HepG2 (cell line): ENCODE measurements around the gene TMEM74B. TPM values are rescaled to one million over a fixed set of nuclear protein-coding genes. Genes with fewer than 3 reads are reported as not detected.

Source experiments
- ATAC-seq: fragments of 200-7000 bp; cut with Tn5 transposase; 3 replicates; pipeline ENCODE4 v1.9.1; 2020; ENCODE audit warnings: mild to moderate bottlenecking, moderate library complexity
- BruUV-seq: library from RNA; stranded (reverse); fragments of 400-500 nt; replicated peaks from 2 replicates; lab custom pipeline; 2021; lab: Mats Ljungman, UMichigan
- CTCF ChIA-PET: fragments of 300-600 bp; formaldehyde crosslinking; extraction: SDS; loops from one replicate; lab custom pipeline; 2021; ENCODE audit warnings: low total read pairs, inconsistent platforms, low intra/inter-chr PET ratio; lab: Yijun Ruan, JAX
- POLR2A ChIA-PET: fragments of 350-600 bp; sonication (Branson Sonifier 250); formaldehyde crosslinking; loops from one replicate; lab custom pipeline; 2020; ENCODE audit warnings: antibody characterized with exemption, inconsistent platforms; lab: Yijun Ruan, JAX
- DNase-seq: peaks from one replicate; pipeline ENCODE4 v3.0.0-alpha.2; 2015; ENCODE audit warnings: low spot score
- FAIRE-seq: peaks from 3 replicates; lab custom pipeline; 2011; peaks lifted over from hg19 to GRCh38; lab: Jason Lieb, UNC
- H2AFZ ChIP-seq: one replicate; pipeline ENCODE4 v1.6.1; 2011; ENCODE audit warnings: low read length, inconsistent platforms
- H3K27ac ChIP-seq: fragments of 300-600 bp; 3 replicates; pipeline ENCODE4 v1.8.0; 2011; ENCODE audit warnings: mixed run types, mild to moderate bottlenecking, mixed read lengths, low read length, inconsistent platforms; ENCODE audit not compliant: insufficient read depth; ENCODE audit errors: extremely low read length
- H3K27me3 ChIP-seq, 2 experiments: fragments of 200-600 bp in 1 of 2; 2 replicates in 1 of 2; 3 replicates in 1 of 2; pipeline versions ENCODE4 v1.6.0 to v1.8.0; 2011; ENCODE audit warnings: low read length in 2 of 2, mild to moderate bottlenecking in 2 of 2, moderate library complexity in 2 of 2, inconsistent platforms in 1 of 2; ENCODE audit not compliant: insufficient read depth in 2 of 2, control insufficient read depth in 1 of 2
- H3K36me3 ChIP-seq, 2 experiments: fragments of 200-600 bp in 1 of 2; replicated peaks in 1 of 2; 2 replicates in 1 of 2; 3 replicates in 1 of 2; pipeline versions ENCODE4 v1.5.1 to v1.8.0; 2011; ENCODE audit warnings: low read length in 2 of 2, inconsistent platforms in 1 of 2; ENCODE audit not compliant: insufficient read depth in 2 of 2, control insufficient read depth in 1 of 2
- H3K4me1 ChIP-seq: 2 replicates; pipeline ENCODE4 v1.5.1; 2012; ENCODE audit warnings: low read length, inconsistent platforms; ENCODE audit not compliant: insufficient read depth
- H3K4me2 ChIP-seq: 2 replicates; pipeline ENCODE4 v1.6.0; 2011; ENCODE audit warnings: low read depth, low read length, inconsistent platforms
- H3K4me3 ChIP-seq, 3 experiments: fragments of 200-600 bp in 1 of 3; sonication (generic), shearing (Covaris generic) in 1 of 3; replicated peaks in 1 of 3; 2 replicates each; pipeline ENCODE4 v1.5.1; 2011 to 2016; ENCODE audit warnings: low read length in 3 of 3, inconsistent platforms in 2 of 3, low read depth in 2 of 3, mild to moderate bottlenecking in 2 of 3, control low read depth in 1 of 3, mixed read lengths in 1 of 3; ENCODE audit not compliant: insufficient read depth in 1 of 3
- H3K79me2 ChIP-seq: one replicate; pipeline ENCODE4 v1.6.1; 2011; ENCODE audit warnings: low read length, inconsistent platforms; ENCODE audit not compliant: insufficient read depth
- H3K9ac ChIP-seq: 2 replicates; pipeline ENCODE4 v1.6.0; 2011; ENCODE audit warnings: mild to moderate bottlenecking, low read depth, low read length, inconsistent platforms; ENCODE audit not compliant: insufficient read depth
- H3K9me3 ChIP-seq: 2 replicates; pipeline ENCODE4 v1.5.1; 2012; ENCODE audit warnings: mild to moderate bottlenecking, low read length
- H4K20me1 ChIP-seq: 2 replicates; pipeline ENCODE4 v1.6.0; 2011; ENCODE audit warnings: inconsistent platforms, mild to moderate bottlenecking, low read length, moderate library complexity; ENCODE audit not compliant: insufficient read depth
- FOXK1 ChIP-seq: sonication (generic); formaldehyde crosslinking; IDR thresholded peaks from 2 replicates; pipeline ENCODE4 v1.4.0; 2020; ENCODE audit warnings: low read depth, missing genetic modification reagents, borderline replicate concordance
- NBN ChIP-seq: fragments of 450-650 bp; conservative IDR thresholded peaks from 2 replicates; pipeline ENCODE4 v1.6.1; 2017
- NR2F1 ChIP-seq, 2 experiments: fragments of 450-650 bp in 1 of 2; formaldehyde crosslinking in 1 of 2; IDR thresholded peaks; 2 replicates each; pipeline versions ENCODE4 v1.5.0 to v1.6.1; 2016 to 2020; ENCODE audit warnings: mild to moderate bottlenecking in 1 of 2, missing compliant biosample characterization in 1 of 2, missing genetic modification reagents in 1 of 2, moderate library complexity in 1 of 2
- SRSF1 ChIP-seq: fragments of 200-400 bp; formaldehyde crosslinking; optimal IDR thresholded peaks from 2 replicates; pipeline ENCODE3; 2017; ENCODE audit warnings: mild to moderate bottlenecking, low read depth, low read length, moderate library complexity
- TOPORS ChIP-seq: sonication (generic); formaldehyde crosslinking; IDR thresholded peaks from 2 replicates; pipeline ENCODE4 v1.8.0; 2023; ENCODE audit warnings: mild to moderate bottlenecking, missing genetic modification reagents
- ZBTB38 ChIP-seq: sonication (generic); formaldehyde crosslinking; IDR thresholded peaks from 2 replicates; pipeline ENCODE4 v1.5.1; 2020; ENCODE audit warnings: mild to moderate bottlenecking, missing genetic modification reagents
- ZFP41 ChIP-seq: sonication (generic); formaldehyde crosslinking; IDR thresholded peaks from 2 replicates; pipeline ENCODE4 v1.4.0; 2020; ENCODE audit warnings: mild to moderate bottlenecking, missing genetic modification reagents, borderline replicate concordance
- ZNF777 ChIP-seq: sonication (generic); formaldehyde crosslinking; IDR thresholded peaks from 2 replicates; pipeline ENCODE4 v1.4.0; 2020; ENCODE audit warnings: missing genetic modification reagents
- ZSCAN9 ChIP-seq: IDR thresholded peaks from 2 replicates; pipeline ENCODE4 v1.6.1; 2016; ENCODE audit warnings: borderline replicate concordance
- WGBS: methylation state at CpG from one replicate; pipeline ENCODE4 v1.1.6; 2017; ENCODE audit warnings: low lambda C conversion rate; 5-methylcytosine and 5-hydroxymethylcytosine counted together
- in situ Hi-C: cut with HindIII; loops from 2 replicates; pipeline ENCODE4 v1.10.0; 2017; ENCODE audit warnings: low pct_unique_long_range_greater_than_20kb; ENCODE audit not compliant: extremely low pct_ligation_motif_present
- intact Hi-C: fragments of 100-400 bp; cut with micrococcal nuclease; formaldehyde crosslinking; loops from one replicate; pipeline ENCODE4 v1.10.0; 2022; ENCODE audit not compliant: unreplicated experiment
- polyA plus RNA-seq, 8 experiments: library from polyadenylated mRNA; depleted of rRNA in 3 of 8; stranded (reverse) in 7 of 8; unstranded in 1 of 8; fragments of >200 nt; fragmentation: Illumina TruSeq in 4 of 8; extraction: Trizol in 4 of 8; gene quantifications; 2 replicates each; pipeline versions ENCODE4 v1.2.1 to v1.2.3, GENCODE V29; 2011 to 2016; ENCODE audit warnings: low read depth in 4 of 8, missing spikeins in 1 of 8, mixed read lengths in 1 of 8; ENCODE audit not compliant: insufficient read depth in 1 of 8
- total RNA-seq, 5 experiments: library from RNA; depleted of rRNA; stranded (reverse); fragments of >200 nt; fragmentation: Illumina TruSeq; extraction: Trizol; gene quantifications; 2 replicates each; pipeline ENCODE4 v1.2.3, GENCODE V29; 2016; ENCODE audit warnings: low read depth in 1 of 5
- TF ChIP-seq, protein P1 (sequence below): sonication (generic); formaldehyde crosslinking; IDR thresholded peaks from one replicate; pipeline ENCODE4 v1.5.1; 2020; ENCODE audit warnings: mild to moderate bottlenecking, missing genetic modification reagents; ENCODE audit errors: not compliant biosample characterization
- TF ChIP-seq, protein P2 (sequence below): IDR thresholded peaks from 2 replicates; pipeline ENCODE4 v1.6.1; 2016; ENCODE audit warnings: missing genetic modification reagents, missing compliant biosample characterization
- TF ChIP-seq, protein P3 (sequence below): sonication (generic); formaldehyde crosslinking; IDR thresholded peaks from 2 replicates; pipeline ENCODE4 v1.4.0; 2020; ENCODE audit warnings: missing genetic modification reagents

Gene TMEM74B
- total and polyA plus RNA-seq, 2 of the 13 experiments (the other 11 are each of a cell fraction or from before 2014, with no cell fraction given), result 4.7 to 18.4 TPM

DNA sequence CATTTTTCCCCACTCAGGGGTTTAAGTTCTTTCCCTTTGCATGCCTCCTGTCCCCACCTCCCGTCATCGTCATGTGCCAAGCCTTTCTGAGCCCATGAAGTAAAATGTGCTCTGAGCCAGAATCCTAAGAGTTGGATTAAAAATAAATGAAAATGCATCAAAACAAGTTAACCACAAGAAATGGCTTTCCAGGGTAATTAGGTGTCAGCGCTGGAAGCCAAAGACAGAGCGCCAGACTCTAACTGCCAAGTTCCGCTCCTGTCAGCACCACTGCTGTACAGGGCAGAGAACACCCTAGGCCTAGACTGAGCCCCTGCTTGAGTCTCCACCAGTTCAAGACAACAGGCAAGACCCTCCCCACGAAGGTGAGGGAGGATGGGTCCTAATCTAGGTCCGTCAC lies 13.0 kb upstream of the TMEM74B start (continued):
- TF ChIP-seq, protein P1, sequence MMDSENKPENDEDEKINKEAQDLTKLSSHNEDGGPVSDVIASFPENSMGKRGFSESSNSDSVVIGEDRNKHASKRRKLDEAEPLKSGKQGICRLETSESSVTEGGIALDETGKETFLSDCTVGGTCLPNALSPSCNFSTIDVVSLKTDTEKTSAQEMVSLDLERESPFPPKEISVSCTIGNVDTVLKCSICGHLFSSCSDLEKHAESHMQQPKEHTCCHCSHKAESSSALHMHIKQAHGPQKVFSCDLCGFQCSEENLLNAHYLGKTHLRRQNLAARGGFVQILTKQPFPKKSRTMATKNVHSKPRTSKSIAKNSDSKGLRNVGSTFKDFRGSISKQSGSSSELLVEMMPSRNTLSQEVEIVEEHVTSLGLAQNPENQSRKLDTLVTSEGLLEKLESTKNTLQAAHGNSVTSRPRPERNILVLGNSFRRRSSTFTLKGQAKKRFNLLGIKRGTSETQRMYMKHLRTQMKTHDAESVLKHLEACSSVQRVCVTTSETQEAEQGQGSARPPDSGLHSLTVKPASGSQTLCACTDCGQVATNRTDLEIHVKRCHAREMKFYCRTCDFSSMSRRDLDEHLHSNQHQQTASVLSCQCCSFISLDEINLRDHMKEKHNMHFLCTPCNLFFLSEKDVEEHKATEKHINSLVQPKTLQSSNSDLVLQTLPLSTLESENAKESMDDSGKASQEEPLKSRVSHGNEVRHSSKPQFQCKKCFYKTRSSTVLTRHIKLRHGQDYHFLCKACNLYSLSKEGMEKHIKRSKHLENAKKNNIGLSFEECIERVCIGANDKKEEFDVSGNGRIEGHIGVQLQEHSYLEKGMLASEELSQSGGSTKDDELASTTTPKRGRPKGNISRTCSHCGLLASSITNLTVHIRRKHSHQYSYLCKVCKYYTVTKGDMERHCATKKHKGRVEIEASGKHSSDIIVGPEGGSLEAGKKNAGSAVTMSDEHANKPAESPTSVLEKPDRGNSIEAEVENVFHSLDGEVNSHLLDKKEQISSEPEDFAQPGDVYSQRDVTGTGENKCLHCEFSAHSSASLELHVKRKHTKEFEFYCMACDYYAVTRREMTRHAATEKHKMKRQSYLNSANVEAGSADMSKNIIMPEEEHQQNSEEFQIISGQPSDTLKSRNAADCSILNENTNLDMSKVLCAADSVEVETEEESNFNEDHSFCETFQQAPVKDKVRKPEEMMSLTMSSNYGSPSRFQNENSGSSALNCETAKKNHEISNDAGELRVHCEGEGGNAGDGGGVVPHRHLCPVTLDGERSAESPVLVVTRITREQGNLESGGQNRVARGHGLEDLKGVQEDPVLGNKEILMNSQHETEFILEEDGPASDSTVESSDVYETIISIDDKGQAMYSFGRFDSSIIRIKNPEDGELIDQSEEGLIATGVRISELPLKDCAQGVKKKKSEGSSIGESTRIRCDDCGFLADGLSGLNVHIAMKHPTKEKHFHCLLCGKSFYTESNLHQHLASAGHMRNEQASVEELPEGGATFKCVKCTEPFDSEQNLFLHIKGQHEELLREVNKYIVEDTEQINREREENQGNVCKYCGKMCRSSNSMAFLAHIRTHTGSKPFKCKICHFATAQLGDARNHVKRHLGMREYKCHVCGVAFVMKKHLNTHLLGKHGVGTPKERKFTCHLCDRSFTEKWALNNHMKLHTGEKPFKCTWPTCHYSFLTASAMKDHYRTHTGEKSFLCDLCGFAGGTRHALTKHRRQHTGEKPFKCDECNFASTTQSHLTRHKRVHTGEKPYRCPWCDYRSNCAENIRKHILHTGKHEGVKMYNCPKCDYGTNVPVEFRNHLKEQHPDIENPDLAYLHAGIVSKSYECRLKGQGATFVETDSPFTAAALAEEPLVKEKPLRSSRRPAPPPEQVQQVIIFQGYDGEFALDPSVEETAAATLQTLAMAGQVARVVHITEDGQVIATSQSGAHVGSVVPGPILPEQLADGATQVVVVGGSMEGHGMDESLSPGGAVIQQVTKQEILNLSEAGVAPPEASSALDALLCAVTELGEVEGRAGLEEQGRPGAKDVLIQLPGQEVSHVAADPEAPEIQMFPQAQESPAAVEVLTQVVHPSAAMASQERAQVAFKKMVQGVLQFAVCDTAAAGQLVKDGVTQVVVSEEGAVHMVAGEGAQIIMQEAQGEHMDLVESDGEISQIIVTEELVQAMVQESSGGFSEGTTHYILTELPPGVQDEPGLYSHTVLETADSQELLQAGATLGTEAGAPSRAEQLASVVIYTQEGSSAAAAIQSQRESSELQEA, result no peak

DNA sequence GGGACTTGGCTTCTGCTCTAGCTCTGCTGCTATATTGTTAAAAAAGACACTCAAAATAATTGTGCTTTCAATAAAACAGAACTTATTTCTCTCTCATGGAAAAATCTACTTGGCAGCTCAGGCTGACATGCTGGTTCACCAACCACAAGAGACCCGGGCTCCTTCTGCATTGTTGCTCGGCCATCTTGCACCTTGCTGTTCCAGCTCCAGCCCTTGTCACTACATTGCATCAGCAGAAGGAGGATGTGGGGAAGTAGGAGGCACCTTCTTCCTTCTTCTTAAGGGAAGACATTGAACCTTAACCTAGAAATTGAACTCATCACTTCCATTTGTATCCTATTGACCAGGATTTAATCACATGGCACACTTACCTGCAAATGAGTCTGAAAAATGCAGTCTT lies 11.9 kb upstream of the TMEM74B start:
- ChIA-PET CTCF (no interaction called here), POLR2A (no interaction called here)
- Histone ChIP-seq H3K9me3 (no peaks in the 10 kb centered on the region), H3K27me3 (peaks cover 0 to 2% of the 10 kb centered on the region in 2 experiments; a peak in 2 of 5 replicates), H3K4me1 (no peaks in the 10 kb centered on the region), H2AFZ (no peak overlapping the region), H3K9ac (no peak overlapping the region), H3K36me3 (no peaks in the 10 kb centered on the region), H3K4me2 (no peak overlapping the region), H3K79me2 (no peaks in the 10 kb centered on the region), H3K27ac (no peak overlapping the region), H3K4me3 (no peak overlapping the region), H4K20me1 (no peaks in the 10 kb centered on the region)
- no peak for DNase-seq
- 3% methylated on average over 2 of the region's 2 CpGs for WGBS
- in situ Hi-C loops, result no loop called here
- BruUV-seq, result no TSS peak
- intact Hi-C loops, result no loop called here
- FAIRE-seq, result no peak
- no peak for ATAC-seq
- no peak for TF ChIP-seq SRSF1
- no peak for TF ChIP-seq ZFP41 (CRISPR knock-in tag)
- TF ChIP-seq NR2F1 (CRISPR knock-in tag; IDR thresholded peaks at IDR 0.05), result no peak
- no peak for TF ChIP-seq ZBTB38 (CRISPR knock-in tag)
- no peak for TF ChIP-seq ZNF777 (CRISPR knock-in tag)
- TF ChIP-seq, protein P2, sequence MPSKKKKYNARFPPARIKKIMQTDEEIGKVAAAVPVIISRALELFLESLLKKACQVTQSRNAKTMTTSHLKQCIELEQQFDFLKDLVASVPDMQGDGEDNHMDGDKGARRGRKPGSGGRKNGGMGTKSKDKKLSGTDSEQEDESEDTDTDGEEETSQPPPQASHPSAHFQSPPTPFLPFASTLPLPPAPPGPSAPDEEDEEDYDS (CRISPR knock-in tag), result no peak
- no peak for TF ChIP-seq NBN
- no peak for TF ChIP-seq ZSCAN9 (CRISPR knock-in tag)
- TF ChIP-seq TOPORS, result no peak
- no peak for TF ChIP-seq FOXK1 (CRISPR knock-in tag)
- TF ChIP-seq, protein P3, sequence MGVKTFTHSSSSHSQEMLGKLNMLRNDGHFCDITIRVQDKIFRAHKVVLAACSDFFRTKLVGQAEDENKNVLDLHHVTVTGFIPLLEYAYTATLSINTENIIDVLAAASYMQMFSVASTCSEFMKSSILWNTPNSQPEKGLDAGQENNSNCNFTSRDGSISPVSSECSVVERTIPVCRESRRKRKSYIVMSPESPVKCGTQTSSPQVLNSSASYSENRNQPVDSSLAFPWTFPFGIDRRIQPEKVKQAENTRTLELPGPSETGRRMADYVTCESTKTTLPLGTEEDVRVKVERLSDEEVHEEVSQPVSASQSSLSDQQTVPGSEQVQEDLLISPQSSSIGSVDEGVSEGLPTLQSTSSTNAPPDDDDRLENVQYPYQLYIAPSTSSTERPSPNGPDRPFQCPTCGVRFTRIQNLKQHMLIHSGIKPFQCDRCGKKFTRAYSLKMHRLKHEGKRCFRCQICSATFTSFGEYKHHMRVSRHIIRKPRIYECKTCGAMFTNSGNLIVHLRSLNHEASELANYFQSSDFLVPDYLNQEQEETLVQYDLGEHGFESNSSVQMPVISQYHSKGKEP (CRISPR knock-in tag), result no peak
